DMS79 (cell line): ENCODE measurements around the gene PLCH1.

Source experiments
- DNase-seq: peaks from one replicate; lab custom pipeline; 2025; lab: John Stamatoyannopoulos, UW

The PLCH1 gene

GRCh38 chr3:155682426-155683343 is 62.2 kb downstream of the PLCH1 start:
- DNase-seq: no peak

GRCh38 chr3:155676252-155676981 is 68.5 kb downstream of the PLCH1 start:
- DNase-seq: peak; percentile 31

- no peak for DNase-seq
Observed at GRCh38 chr3:155675094-155675493, 69.8 kb downstream of the PLCH1 start.

GRCh38 chr3:155673421-155673820 is 71.5 kb downstream of the PLCH1 start:
- DNase-seq: no peak

GRCh38 chr3:155670335-155670734 is 74.5 kb downstream of the PLCH1 start:
- no peak for DNase-seq

GRCh38 chr3:155667988-155668387 is 76.9 kb downstream of the PLCH1 start:
- DNase-seq: no peak

- peak; percentile 29 for DNase-seq
Observed at GRCh38 chr3:155664925-155665695, 79.8 kb downstream of the PLCH1 start.

GRCh38 chr3:155663467-155664212 is 81.2 kb downstream of the PLCH1 start:
- DNase-seq: no peak

- no peak for DNase-seq
Observed at GRCh38 chr3:155661760-155662159, 83.1 kb downstream of the PLCH1 start.

- no peak for DNase-seq
Observed at GRCh38 chr3:155661042-155661441, 83.8 kb downstream of the PLCH1 start.

- no peak for DNase-seq
Observed at GRCh38 chr3:155658671-155659261, 86.1 kb downstream of the PLCH1 start.

- no peak for DNase-seq
Observed at GRCh38 chr3:155658006-155658405, 86.9 kb downstream of the PLCH1 start.

GRCh38 chr3:155657161-155657560 is 87.7 kb downstream of the PLCH1 start:
- no peak for DNase-seq

GRCh38 chr3:155656466-155656865 is 88.4 kb downstream of the PLCH1 start:
- DNase-seq: no peak

GRCh38 chr3:155651489-155652218 is 93.2 kb downstream of the PLCH1 start:
- no peak for DNase-seq

- no peak for DNase-seq
Observed at GRCh38 chr3:155648013-155648591, 96.8 kb downstream of the PLCH1 start.

GRCh38 chr3:155647206-155647605 is 97.7 kb downstream of the PLCH1 start:
- DNase-seq: no peak

GRCh38 chr3:155646669-155647068 is 98.2 kb downstream of the PLCH1 start:
- DNase-seq: no peak

GRCh38 chr3:155646128-155646527 is 98.7 kb downstream of the PLCH1 start:
- DNase-seq: no peak

GRCh38 chr3:155643581-155644165 is 101.2 kb downstream of the PLCH1 start:
- no peak for DNase-seq
